NCI-H1436 treated with DMSO at 0.1 percent for 48 hours (cell line): ENCODE results near the gene METTL26.
"Not testable (repeated sequence)": the region's sequence is repeated elsewhere in the genome, so short reads cannot be mapped to it uniquely, and the experiment has no call there.

Experiments
- DNase-seq: peaks from one replicate; lab custom pipeline; 2025; lab: John Stamatoyannopoulos, UW

The METTL26 gene

DNA sequence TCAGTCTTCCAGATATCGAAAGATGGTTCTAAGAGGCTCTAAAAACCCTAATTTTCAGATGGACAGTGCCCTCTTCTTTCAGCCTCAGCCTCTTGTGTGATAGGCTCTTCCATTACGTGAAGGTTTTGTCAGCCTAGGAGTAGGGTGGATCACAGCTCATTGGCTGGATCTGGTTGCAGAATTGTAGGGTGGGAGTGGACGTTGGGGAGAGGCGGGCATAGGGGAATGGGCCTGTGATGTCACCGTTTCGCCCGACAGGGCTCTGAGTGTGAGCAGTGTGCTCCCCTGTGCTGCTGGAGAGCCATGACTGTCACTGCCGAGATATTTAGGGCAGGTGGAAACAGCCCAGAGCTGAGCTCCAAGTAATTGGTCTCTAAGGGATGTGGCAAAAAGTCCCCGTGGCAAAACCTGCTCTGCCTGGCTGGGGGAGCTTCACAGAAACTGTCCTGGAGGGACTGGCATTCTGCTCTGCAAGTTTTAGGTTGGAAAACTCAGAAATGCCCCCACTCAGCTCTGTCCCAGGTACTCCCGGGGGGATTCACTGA is 11.5 kb downstream of the METTL26 start:
- no peak for DNase-seq

GRCh38 chr16:622920-623280 is 13.2 kb downstream of the METTL26 start:
- DNase-seq = no peak

DNA sequence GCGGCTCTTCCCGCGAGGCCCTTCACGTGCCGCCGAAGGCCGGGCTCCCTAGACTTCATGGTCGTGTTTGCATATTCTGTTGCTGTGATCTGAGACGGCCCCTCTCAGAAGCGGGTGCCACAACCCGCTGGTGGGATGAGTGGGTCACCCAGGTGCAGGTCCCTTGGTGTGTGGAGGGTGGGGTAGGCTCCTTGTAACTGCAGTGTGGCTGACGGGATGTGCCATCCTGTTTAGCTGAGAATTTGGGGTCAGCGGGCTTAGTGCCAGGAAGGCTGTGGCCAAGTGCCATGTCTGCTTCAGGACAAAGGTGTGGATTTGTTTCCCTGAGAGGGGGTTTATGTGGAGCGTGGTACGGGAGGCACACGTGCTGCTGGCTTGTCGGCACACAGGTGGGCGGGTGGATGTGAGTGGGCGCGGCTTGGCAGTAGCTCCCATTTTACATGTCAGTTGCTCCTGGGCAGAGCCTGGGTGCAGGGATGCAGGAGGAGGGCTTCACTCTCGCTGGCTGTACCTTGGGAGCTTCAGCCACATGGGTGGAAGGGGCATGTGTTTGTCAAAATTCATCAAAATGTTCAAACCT is 14.5 kb downstream of the METTL26 start:
- no peak for DNase-seq

DNA sequence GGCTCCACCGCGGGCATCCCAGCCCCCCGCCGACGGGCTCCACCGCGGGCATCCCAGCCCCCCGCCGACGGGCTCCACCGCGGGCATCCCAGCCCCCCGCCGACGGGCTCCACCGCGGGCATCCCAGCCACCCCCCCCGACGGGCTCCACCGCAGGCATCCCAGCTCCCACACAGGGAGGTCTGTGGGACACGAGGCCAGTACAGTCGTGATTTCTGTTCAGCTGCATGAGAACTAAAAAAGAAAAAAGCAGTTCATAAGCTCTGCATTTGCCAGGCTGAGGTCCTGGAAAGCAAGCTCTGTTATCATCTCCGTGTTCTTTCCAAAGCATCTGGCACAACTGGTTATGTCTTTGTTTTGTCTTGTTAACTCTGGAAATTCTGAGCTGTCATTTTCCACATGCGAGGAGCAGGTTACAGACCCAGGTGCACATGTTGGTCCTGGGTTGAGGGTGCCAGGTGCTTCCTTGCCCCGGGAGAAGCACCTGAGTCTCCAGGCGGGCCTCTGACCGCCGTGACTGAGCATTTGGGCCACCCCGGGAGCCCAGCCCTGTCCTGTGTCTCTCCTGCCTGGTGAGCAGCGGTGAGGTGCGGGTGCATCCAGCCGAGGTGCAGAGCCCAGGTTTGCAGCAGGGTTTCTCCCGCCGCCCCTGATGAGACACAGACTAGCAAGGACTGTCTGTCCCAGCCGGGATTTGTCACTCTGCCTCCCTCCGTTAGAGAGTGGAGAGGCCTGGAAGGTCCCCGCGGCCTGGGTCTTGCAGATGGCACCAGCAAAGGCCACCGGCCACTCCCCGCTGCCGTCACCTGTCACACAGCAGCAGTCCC is 15.2 kb downstream of the METTL26 start:
- DNase-seq = no peak

DNA sequence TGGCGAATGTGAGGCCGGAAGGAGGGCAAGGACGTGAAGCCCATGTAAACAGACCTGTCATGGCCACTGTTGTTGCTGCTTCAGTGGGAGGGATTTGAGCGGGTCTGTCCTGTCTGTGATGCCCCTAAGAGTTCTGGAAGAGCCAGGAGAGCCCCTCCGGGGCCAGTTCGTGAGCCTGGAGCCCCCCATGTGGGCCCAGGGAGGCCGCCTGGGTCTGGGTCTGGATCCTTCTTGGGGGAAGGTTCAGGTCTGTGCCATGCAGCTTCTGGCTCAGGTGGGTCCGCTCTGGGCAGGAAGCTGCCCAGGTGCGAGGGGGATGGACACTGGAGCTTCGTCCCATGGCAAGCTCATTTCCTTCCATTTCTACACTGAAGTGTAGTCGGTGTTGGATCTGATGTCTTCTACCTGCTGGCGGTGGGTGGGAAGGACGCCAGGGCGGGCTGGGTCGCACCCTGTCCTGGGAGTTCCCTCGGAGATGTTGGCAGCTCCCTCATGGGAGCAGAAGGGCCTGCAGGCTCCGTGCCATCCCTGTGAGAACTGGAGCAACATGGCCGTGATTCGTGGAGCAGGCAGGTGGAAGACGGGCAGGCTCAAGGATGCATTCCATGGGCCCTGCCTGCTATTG is 16.5 kb downstream of the METTL26 start:
- DNase-seq = no peak

GRCh38 chr16:617855-618254 is 18.2 kb downstream of the METTL26 start:
- no peak for DNase-seq

DNA sequence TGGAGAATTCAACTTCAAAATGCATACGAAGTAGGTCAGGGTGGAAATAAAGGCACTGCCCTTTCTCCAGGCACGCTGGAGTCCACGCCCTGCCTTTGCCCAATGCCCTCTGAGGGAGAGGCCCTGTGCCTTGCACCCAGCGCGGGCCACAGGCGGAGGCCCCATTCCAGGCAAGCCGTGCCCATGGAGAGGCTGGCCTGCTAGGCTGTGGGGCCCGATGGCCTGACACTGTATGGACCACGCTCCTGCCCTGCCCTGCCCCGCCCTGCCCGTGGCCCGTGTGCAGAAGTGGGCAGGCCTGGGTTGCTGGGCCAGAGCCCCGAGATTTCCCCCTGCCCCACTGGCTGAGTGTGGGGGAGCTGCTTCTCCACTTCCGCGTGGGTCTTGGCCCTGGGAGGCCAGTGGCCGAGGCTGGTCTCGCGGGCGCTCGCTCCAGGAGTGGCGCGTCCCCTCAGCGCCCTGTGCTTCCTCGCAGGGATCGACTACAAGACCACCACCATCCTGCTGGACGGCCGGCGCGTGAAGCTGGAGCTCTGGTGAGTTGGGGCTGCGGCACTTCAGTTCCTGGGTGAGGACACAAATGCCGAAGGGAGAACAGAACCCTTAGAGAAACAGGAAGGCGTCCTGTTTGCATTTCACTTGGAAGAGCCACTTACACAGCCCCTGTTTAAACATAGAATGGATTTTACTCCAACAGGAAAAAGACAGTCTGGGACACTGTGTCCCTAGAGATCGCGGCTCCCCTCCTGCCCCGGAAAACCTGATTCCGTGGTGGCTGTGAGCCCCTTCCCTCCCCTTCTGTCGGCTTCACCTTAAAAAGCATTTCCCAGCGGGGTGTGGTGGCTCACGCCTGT is 19.1 kb downstream of the METTL26 start:
- DNase-seq = no peak

DNA sequence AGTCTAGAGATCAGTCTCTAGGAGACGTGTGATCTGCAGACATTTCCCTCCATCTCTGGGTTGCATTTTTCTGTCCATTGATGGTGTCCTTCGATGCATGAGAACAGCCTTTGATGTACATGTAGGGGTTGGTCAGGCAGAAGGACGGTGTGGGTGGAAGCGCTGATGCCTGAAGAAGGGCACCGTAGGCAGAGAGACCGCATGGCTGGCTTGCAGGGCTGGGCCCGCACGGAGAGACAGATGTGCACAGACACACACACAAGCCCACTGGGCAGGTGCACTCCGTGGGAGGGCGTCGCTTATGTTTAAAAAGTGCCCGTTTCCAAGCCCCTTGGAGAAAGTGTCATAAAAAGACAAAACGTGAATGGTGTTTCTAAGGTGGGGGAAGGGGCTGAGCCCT is 21.0 kb downstream of the METTL26 start:
- no peak for DNase-seq

GRCh38 chr16:610513-611381 is 25.4 kb downstream of the METTL26 start:
- DNase-seq = no peak

DNA sequence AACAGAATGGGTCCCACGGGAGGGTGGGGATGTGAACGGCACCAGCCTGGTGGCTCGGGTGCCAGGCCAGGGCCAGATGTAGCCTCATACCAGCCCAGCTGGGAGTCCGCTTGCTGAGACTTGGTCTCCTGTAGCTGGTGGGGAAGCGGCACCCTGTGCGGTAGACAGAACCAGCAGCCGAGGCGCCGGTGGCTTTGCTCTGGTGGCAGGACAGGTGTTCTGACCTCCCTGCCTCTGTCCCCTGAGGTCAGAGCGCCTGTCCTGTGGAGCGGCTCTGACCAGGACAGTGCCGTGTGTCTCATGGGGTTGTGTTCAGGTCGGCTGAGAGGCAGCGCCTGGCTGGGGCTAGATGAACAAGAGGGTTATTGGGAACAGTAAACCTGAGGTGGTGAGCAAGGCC is 26.1 kb downstream of the METTL26 start:
- DNase-seq = no peak

DNA sequence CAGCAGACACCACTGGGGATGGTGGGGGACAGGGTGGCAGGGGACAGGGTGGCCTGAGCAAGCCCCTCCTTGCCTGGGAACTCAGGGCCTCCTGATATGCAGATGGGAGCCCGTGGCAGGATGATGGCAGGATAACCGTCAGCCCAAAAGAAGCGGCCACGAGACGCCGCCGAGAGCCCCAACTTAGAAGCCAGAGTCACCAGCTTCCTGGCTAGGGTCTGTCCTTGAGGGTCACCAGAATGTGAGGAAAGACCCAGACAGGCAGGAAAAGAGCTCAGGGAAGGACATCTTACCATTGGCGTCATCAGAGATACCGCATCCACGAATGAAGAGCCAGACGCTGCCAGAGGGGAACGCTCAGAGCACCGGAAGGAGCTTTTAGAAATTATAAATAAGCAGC is 26.8 kb downstream of the METTL26 start:
- DNase-seq = no peak

DNA sequence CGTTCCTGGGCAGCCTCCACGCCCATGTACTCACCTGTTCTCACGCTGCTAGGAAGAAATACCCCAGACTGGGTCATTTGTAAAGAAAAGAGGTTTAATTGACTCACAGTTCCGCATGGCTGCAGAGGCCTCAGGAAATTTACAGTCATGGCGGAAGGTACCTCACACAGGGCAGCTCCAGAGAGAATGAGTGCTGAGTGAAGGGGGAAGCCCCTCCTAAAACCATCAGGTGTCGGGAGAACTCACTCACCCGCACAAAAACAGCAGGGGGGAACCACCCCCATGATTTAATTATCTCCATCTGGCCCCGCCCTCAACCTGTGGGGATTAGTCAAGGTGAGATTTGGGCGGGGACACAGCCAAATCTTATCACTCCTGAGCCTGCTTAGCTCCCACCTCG is 28.1 kb downstream of the METTL26 start:
- no peak for DNase-seq

- no peak for DNase-seq
Observed at GRCh38 chr16:606656-607307, 29.3 kb downstream of the METTL26 start.

- DNase-seq = no peak
Observed at GRCh38 chr16:603933-604332, 32.2 kb downstream of the METTL26 start.

GRCh38 chr16:600781-601180 is 35.3 kb downstream of the METTL26 start:
- DNase-seq = no peak

GRCh38 chr16:598823-599739 is 37.0 kb downstream of the METTL26 start:
- no peak for DNase-seq

- DNase-seq = not testable (repeated sequence)
Observed at GRCh38 chr16:597655-598054, 38.5 kb downstream of the METTL26 start.

DNA sequence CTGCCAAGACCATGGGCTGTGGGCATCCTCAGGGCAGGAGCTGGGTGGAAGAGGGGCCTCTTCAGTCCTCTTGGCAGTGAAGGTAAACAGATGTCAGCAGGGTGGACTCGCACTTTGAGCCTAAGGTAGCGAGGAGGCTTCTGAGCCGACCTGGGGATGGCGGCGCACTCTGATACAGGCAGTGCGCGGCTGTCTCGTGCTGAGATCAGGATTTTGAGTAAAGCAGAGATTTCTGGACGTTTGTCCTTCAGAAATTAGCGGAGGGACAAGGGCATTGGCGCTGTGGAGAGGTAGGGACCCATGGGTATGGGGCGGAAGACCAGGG is 39.4 kb downstream of the METTL26 start:
- DNase-seq = no peak

GRCh38 chr16:595942-596735 is 40.0 kb downstream of the METTL26 start:
- no peak for DNase-seq
